Fibroblast of mammary gland (primary cell): ENCODE results near the gene ANO6.

Source experiments
- DNase-seq: peaks from one replicate; pipeline ENCODE4 v3.0.0-alpha.2; 2010; ENCODE audit warnings: low read depth
- H3K4me3 ChIP-seq: 2 replicates; pipeline ENCODE4 v1.5.1; 2011; ENCODE audit warnings: low read depth, mild to moderate bottlenecking, low read length, moderate library complexity; ENCODE audit not compliant: control insufficient read depth
- CTCF ChIP-seq: conservative IDR thresholded peaks from 2 replicates; pipeline ENCODE4 v1.5.1; 2011; ENCODE audit warnings: low read depth, low read length, inconsistent platforms; ENCODE audit not compliant: control insufficient read depth, insufficient read depth

ANO6 gene

GRCh38 chr12:45356822-45357538 is 141.1 kb downstream of the ANO6 start:
- H3K4me3 ChIP-seq, result no peak overlapping the region
- no peak for DNase-seq
- TF ChIP-seq CTCF, result no peak

GRCh38 chr12:45357539-45358417 is 141.9 kb downstream of the ANO6 start:
- no peak for TF ChIP-seq CTCF
- no peak overlapping the region for H3K4me3 ChIP-seq
- peak; percentile 30 for DNase-seq

GRCh38 chr12:45362291-45362690 is 146.4 kb downstream of the ANO6 start:
- no peak for TF ChIP-seq CTCF
- no peak overlapping the region for H3K4me3 ChIP-seq
- no peak for DNase-seq

GRCh38 chr12:45363903-45364302 is 148.0 kb downstream of the ANO6 start:
- TF ChIP-seq CTCF, result no peak
- no peak overlapping the region for H3K4me3 ChIP-seq
- no peak for DNase-seq

- DNase-seq, result peak; percentile 80
- TF ChIP-seq CTCF, result no peak
- no peak overlapping the region for H3K4me3 ChIP-seq
These were observed 153.1 kb downstream of the ANO6 start for GRCh38 chr12:45368841-45369489.

- DNase-seq, result no peak
- H3K4me3 ChIP-seq, result no peak overlapping the region
- TF ChIP-seq CTCF, result no peak
These were observed 161.9 kb downstream of the ANO6 start for GRCh38 chr12:45377815-45378214.
